GM18951 (cell line): Measurements from ENCODE around the gene LARP1B.
"Not testable (repeated sequence)": the region's sequence is repeated elsewhere in the genome, so short reads cannot be mapped to it uniquely, and the experiment has no call there.

Experiments used
- POLR2A ChIP-seq: IDR thresholded peaks from 4 replicates; pipeline ENCODE4 v1.6.1; 2011; ENCODE audit warnings: mild to moderate bottlenecking; ENCODE audit not compliant: insufficient read length, insufficient read depth; ENCODE audit errors: extremely low read depth
- in situ Hi-C: fragments of 300-500 bp; cut with MboI; formaldehyde crosslinking; loops from one replicate; pipeline ENCODE4 v1.12.0; 2022; ENCODE audit warnings: low sequenced_read_pairs, mixed read lengths, inconsistent platforms; ENCODE audit not compliant: unreplicated experiment

LARP1B gene

DNA sequence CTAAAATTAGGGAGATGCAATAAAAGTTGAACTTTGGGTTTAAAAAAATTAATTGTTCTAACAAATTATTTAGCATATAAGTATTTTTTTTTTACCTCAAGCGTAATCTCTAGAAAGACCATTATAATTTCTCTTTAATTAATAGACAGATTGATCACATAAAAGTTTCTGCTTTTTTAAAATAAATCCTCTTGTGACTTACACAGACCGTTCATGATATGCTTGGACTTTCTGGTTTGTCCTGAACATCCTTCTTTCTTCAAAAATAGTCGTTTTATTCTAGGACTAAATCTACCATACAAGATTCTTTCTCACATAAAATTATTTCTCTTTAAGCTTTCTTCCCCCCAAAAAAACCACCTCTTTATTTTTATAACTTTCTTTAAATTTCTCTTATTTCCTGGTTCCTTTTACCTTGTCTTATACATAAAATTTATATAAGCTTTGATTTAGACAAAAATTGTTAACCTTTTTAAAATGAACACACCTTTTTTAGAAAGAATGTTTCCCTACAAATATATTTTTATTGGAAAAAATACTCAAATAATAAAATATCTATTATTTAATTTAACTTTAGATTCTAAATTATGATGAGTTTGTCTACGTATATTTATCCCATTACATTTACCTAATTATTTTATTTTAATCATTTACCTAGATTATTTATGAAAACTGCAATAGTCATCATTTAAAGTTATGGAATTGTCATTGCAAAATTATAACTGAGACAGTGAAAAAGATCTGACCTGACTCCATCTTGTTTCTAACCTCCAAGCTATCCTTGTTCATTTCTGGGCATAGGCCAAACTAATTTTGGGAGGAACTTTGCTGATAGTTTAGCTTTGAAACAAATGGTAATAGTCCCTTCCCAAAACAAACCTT, 188.9 kb downstream of the LARP1B start:
- in situ Hi-C loops: no loop called here
- TF ChIP-seq POLR2A: no peak

DNA sequence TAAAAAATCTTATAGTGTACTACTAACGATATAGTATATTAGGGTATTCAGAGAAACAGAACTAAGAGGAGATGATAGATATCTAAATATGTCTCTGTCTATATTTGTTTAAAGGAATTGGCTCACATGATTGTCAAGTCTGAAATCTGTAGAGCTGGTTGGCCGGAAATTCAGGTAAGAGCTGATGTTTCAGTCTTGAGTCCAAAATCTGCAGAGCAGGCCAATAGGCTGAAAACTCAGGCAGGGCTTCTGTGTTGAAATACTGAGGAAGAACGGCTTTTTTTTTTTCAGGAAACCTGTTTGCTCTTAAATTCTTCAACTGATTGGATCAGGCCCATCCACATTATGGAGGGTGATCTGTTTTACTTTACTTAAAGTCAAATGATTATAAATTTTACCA, 194.8 kb downstream of the LARP1B start:
- in situ Hi-C loops: no loop called here
- TF ChIP-seq POLR2A: no peak

DNA sequence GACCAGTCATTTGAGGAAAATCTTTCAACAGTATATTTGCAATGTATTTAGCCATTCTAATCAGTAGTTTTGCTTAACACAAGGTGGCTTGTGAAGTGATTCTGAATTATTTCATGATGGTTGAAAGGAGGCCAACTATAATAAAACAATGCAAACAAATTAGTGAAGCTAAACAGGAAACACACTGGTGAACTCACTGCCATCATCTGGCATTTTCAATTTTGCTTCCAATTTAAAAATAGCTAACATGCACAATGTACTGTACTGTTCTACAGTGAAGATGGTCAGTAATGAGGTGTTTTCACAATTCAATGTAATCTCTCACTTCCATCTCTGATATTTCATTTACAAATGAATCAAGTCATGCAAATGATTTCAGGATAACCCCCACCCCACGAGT, 195.4 kb downstream of the LARP1B start:
- in situ Hi-C loops: no loop called here
- no peak for TF ChIP-seq POLR2A

DNA sequence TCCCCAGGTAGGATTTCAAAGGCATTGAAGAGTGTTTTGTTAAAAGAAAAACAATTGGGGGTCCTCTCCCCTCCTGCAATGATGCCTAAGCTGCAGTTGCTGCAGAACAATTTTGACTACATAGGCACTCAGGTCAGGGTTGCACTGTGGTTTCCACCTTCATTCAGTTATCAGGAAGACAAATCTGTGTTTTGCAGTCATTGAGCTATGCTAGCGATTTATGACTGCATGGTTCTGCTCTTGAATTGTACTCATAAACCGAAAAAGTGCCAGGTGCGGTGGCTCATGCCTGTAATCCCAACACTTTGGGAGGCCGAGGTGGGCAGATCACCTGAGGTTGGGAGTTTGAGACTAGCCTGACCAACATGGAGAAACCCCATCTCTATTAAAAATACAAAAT, 197.1 kb downstream of the LARP1B start:
- in situ Hi-C loops: not testable (repeated sequence)

DNA sequence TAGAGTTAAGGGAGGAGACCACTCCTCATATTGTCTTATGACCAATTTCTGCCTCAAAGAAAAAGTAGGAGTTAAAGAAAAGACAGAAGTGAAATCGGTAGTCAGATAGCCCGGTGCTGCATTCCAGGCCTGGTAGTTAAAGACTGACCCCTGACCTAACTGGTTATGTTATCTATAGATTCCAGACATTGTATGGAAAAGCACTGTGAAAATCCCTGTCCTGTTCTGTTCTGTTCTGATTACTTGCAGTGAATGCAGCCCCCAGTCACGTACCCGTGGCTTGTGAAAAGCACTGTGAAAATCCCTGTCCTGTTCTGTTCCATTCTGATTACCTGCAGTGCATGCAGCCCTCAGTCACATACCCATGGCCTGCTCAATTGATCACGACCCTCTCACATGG, 198.8 kb downstream of the LARP1B start:
- in situ Hi-C loops: not testable (repeated sequence)
